Mesendoderm (in vitro differentiated cells): ENCODE data around the gene FADS2.

Experiments
- DNase-seq: peaks from one replicate; pipeline ENCODE4 v3.0.0; 2013
- H2AK5ac ChIP-seq: 2 replicates; pipeline ENCODE4 v1.6.1; 2013; ENCODE audit warnings: low read length, inconsistent platforms
- H2BK120ac ChIP-seq: 2 replicates; pipeline ENCODE4 v1.6.1; 2013; ENCODE audit warnings: low read depth, mild to moderate bottlenecking, low read length, moderate library complexity, mixed read lengths
- H2BK15ac ChIP-seq: replicated peaks from 2 replicates; pipeline ENCODE4 v1.6.1; 2013; ENCODE audit warnings: low read depth, mild to moderate bottlenecking, moderate library complexity
- H2BK5ac ChIP-seq: 2 replicates; pipeline ENCODE4 v1.6.1; 2013; ENCODE audit warnings: low read length, inconsistent platforms
- H3K18ac ChIP-seq: 2 replicates; pipeline ENCODE4 v1.6.1; 2013; ENCODE audit warnings: mild to moderate bottlenecking, low read length, mixed read lengths
- H3K23ac ChIP-seq: one replicate; pipeline ENCODE4 v1.6.1; 2013; ENCODE audit warnings: low read length
- H3K27ac ChIP-seq: 2 replicates; pipeline ENCODE4 v1.5.1; 2013; ENCODE audit warnings: low read depth, mild to moderate bottlenecking, inconsistent platforms, low read length, moderate library complexity
- H3K27me3 ChIP-seq: 2 replicates; pipeline ENCODE4 v1.6.1; 2013; ENCODE audit warnings: low read length, control low read depth, mild to moderate bottlenecking, inconsistent platforms; ENCODE audit not compliant: insufficient read depth, poor library complexity
- H3K36me3 ChIP-seq: 2 replicates; pipeline ENCODE4 v1.6.1; 2013; ENCODE audit warnings: low read length, inconsistent platforms; ENCODE audit not compliant: control insufficient read depth, insufficient read depth
- H3K4ac ChIP-seq: one replicate; pipeline ENCODE4 v1.6.1; 2013; ENCODE audit warnings: low read depth, mild to moderate bottlenecking, low read length, moderate library complexity
- H3K4me1 ChIP-seq: 2 replicates; pipeline ENCODE4 v1.6.1; 2013; ENCODE audit warnings: low read depth, low read length, inconsistent platforms; ENCODE audit not compliant: control insufficient read depth
- H3K4me2 ChIP-seq: 2 replicates; pipeline ENCODE4 v1.6.1; 2013; ENCODE audit warnings: low read length
- H3K4me3 ChIP-seq: 2 replicates; pipeline ENCODE4 v1.5.1; 2013; ENCODE audit warnings: mild to moderate bottlenecking, low read length
- H3K56ac ChIP-seq: one replicate; pipeline ENCODE4 v1.6.1; 2013; ENCODE audit warnings: low read length
- H3K79me1 ChIP-seq: 2 replicates; pipeline ENCODE4 v1.6.1; 2013; ENCODE audit warnings: low read length, inconsistent platforms
- H3K79me2 ChIP-seq: 2 replicates; pipeline ENCODE4 v1.6.1; 2013; ENCODE audit warnings: mild to moderate bottlenecking, low read length; ENCODE audit not compliant: control insufficient read depth, insufficient read depth
- H3K9ac ChIP-seq: 2 replicates; pipeline ENCODE4 v1.6.1; 2013; ENCODE audit warnings: low read length, inconsistent platforms
- H4K5ac ChIP-seq: one replicate; pipeline ENCODE4 v1.6.1; 2013; ENCODE audit warnings: low read length
- H4K8ac ChIP-seq: one replicate; pipeline ENCODE4 v1.6.1; 2013; ENCODE audit warnings: low read depth, mild to moderate bottlenecking, control low read depth, low read length, moderate library complexity
- WGBS: extraction: QIAGEN DNeasy Blood & Tissue Kit; methylation state at CpG from one replicate; pipeline ENCODE4 v1.1.7; 2013; ENCODE audit warnings: low lambda C conversion rate, missing lambda C conversion rate; ENCODE audit not compliant: insufficient coverage; ENCODE audit errors: extremely low coverage; 5-methylcytosine and 5-hydroxymethylcytosine counted together

FADS2 gene

GRCh38 chr11:61906522-61906909, 78.4 kb downstream of the FADS2 start:
- Histone ChIP-seq H3K27me3 (no peaks in the 10 kb centered on the region), H3K79me1 (no peaks in the 10 kb centered on the region), H4K5ac (no peak overlapping the region), H3K9ac (no peak overlapping the region), H3K4me3 (no peak overlapping the region), H2AK5ac (no peak overlapping the region), H3K27ac (no peak overlapping the region), H3K56ac (peak overlapping the region; percentile 49), H2BK5ac (no peak overlapping the region), H3K18ac (no peak overlapping the region), H2BK15ac (no peak overlapping the region), H3K4ac (no peak overlapping the region), H3K79me2 (no peaks in the 10 kb centered on the region), H3K23ac (no peak overlapping the region), H3K4me1 (peaks cover 10% of the 10 kb centered on the region), H3K36me3 (no peaks in the 10 kb centered on the region), H2BK120ac (no peak overlapping the region), H3K4me2 (no peak overlapping the region), H4K8ac (no peak overlapping the region)
- DNase-seq: no peak
- WGBS: no CpG with 5 or more reads among the region's 14 CpGs

- no peak overlapping the region for H4K8ac ChIP-seq
- H2AK5ac ChIP-seq: no peak overlapping the region
- H3K4me1 ChIP-seq: peaks cover 10% of the 10 kb centered on the region
- no peak overlapping the region for H3K23ac ChIP-seq
- no peak overlapping the region for H3K4me3 ChIP-seq
- no peak overlapping the region for H2BK15ac ChIP-seq
- H4K5ac ChIP-seq: no peak overlapping the region
- H3K4ac ChIP-seq: no peak overlapping the region
- H3K79me1 ChIP-seq: no peaks in the 10 kb centered on the region
- no peak overlapping the region for H3K4me2 ChIP-seq
- H3K79me2 ChIP-seq: no peaks in the 10 kb centered on the region
- DNase-seq: no peak
- WGBS: no CpG with 5 or more reads among the region's 19 CpGs
- H3K36me3 ChIP-seq: no peaks in the 10 kb centered on the region
- no peak overlapping the region for H3K18ac ChIP-seq
- no peak overlapping the region for H2BK5ac ChIP-seq
- no peak overlapping the region for H3K9ac ChIP-seq
- no peak overlapping the region for H3K27ac ChIP-seq
- H3K27me3 ChIP-seq: no peaks in the 10 kb centered on the region
- peak overlapping the region; percentile 34 for H3K56ac ChIP-seq
- no peak overlapping the region for H2BK120ac ChIP-seq
These were observed 79.2 kb downstream of the FADS2 start for GRCh38 chr11:61907282-61907681.

- Histone ChIP-seq H3K4ac (no peak overlapping the region), H3K79me1 (no peaks in the 10 kb centered on the region), H3K79me2 (no peaks in the 10 kb centered on the region), H4K8ac (no peak overlapping the region), H3K4me3 (no peak overlapping the region), H4K5ac (no peak overlapping the region), H3K27ac (no peak overlapping the region), H3K36me3 (no peaks in the 10 kb centered on the region), H2BK15ac (no peak overlapping the region), H3K23ac (no peak overlapping the region), H3K9ac (no peak overlapping the region), H3K18ac (no peak overlapping the region), H3K4me1 (peaks cover 10% of the 10 kb centered on the region), H2BK120ac (no peak overlapping the region), H3K56ac (peak overlapping the region; percentile 75), H2BK5ac (no peak overlapping the region), H2AK5ac (no peak overlapping the region), H3K4me2 (no peak overlapping the region), H3K27me3 (no peaks in the 10 kb centered on the region)
- no CpG with 5 or more reads among the region's 21 CpGs for WGBS
- no peak for DNase-seq
These were observed 80.0 kb downstream of the FADS2 start for GRCh38 chr11:61907871-61908729.

- Histone ChIP-seq H3K56ac (peak overlapping the region; percentile 75), H3K9ac (peak overlapping the region; percentile 54), H3K79me2 (no peaks in the 10 kb centered on the region), H3K4me3 (no peak overlapping the region), H2BK120ac (no peak overlapping the region), H2AK5ac (no peak overlapping the region), H3K27ac (no peak overlapping the region), H4K5ac (no peak overlapping the region), H3K27me3 (no peaks in the 10 kb centered on the region), H3K36me3 (no peaks in the 10 kb centered on the region), H3K23ac (no peak overlapping the region), H3K4me1 (peaks cover 10% of the 10 kb centered on the region), H2BK15ac (no peak overlapping the region), H2BK5ac (peak overlapping the region; percentile 20), H3K4me2 (no peak overlapping the region), H3K4ac (no peak overlapping the region), H3K18ac (peak overlapping the region; percentile 31), H4K8ac (no peak overlapping the region), H3K79me1 (no peaks in the 10 kb centered on the region)
- no peak for DNase-seq
- no CpG with 5 or more reads among the region's 10 CpGs for WGBS
These were observed 80.7 kb downstream of the FADS2 start for GRCh38 chr11:61908730-61909316.

GRCh38 chr11:61910187-61911127, 82.4 kb downstream of the FADS2 start:
- Histone ChIP-seq H3K27ac (no peak overlapping the region), H2BK15ac (no peak overlapping the region), H2BK5ac (no peak overlapping the region), H2BK120ac (no peak overlapping the region), H4K5ac (no peak overlapping the region), H3K36me3 (no peaks in the 10 kb centered on the region), H3K4me3 (no peak overlapping the region), H3K4me1 (peaks cover 10% of the 10 kb centered on the region), H3K23ac (no peak overlapping the region), H3K4ac (no peak overlapping the region), H3K18ac (no peak overlapping the region), H2AK5ac (no peak overlapping the region), H4K8ac (no peak overlapping the region), H3K4me2 (no peak overlapping the region), H3K27me3 (no peaks in the 10 kb centered on the region), H3K79me1 (no peaks in the 10 kb centered on the region), H3K79me2 (no peaks in the 10 kb centered on the region), H3K9ac (no peak overlapping the region), H3K56ac (no peak overlapping the region)
- no CpG with 5 or more reads among the region's 13 CpGs for WGBS
- DNase-seq: no peak
